HepG2 (cell line): ENCODE measurements around the gene C5AR2. TPM values are rescaled to one million over a fixed set of nuclear protein-coding genes. Genes with fewer than 3 reads are reported as not detected.

Experiments
- ARHGAP35 ChIP-seq: sonication (generic); formaldehyde crosslinking; IDR thresholded peaks from 2 replicates; pipeline ENCODE4 v1.9.0; 2022; ENCODE audit warnings: mild to moderate bottlenecking, inconsistent platforms, moderate library complexity, missing genetic modification reagents, borderline replicate concordance
- ELF1 ChIP-seq: sonication (generic); formaldehyde crosslinking; IDR thresholded peaks from 2 replicates; pipeline ENCODE4 v1.4.0; 2020; ENCODE audit warnings: missing genetic modification reagents
- ERF ChIP-seq: IDR thresholded peaks from 2 replicates; pipeline ENCODE4 v1.6.1; 2018; ENCODE audit warnings: missing biosample characterization, missing genetic modification reagents
- JUNB ChIP-seq: sonication (generic); formaldehyde crosslinking; IDR thresholded peaks from 2 replicates; pipeline ENCODE4 v1.8.0; 2022; ENCODE audit warnings: missing genetic modification reagents, mild to moderate bottlenecking, borderline replicate concordance
- MYPOP ChIP-seq: sonication (generic); formaldehyde crosslinking; IDR thresholded peaks from 2 replicates; pipeline ENCODE4 v1.8.1; 2023; ENCODE audit warnings: mild to moderate bottlenecking, moderate library complexity, missing genetic modification reagents
- PAXIP1 ChIP-seq: sonication (generic); formaldehyde crosslinking; conservative IDR thresholded peaks from 2 replicates; pipeline ENCODE4 v1.4.0; 2020; ENCODE audit warnings: mild to moderate bottlenecking, missing genetic modification reagents, moderate library complexity
- POGZ ChIP-seq: sonication (generic); formaldehyde crosslinking; IDR thresholded peaks from 2 replicates; pipeline ENCODE4 v1.4.0; 2020; ENCODE audit warnings: mild to moderate bottlenecking, missing genetic modification reagents
- RARG ChIP-seq: sonication (generic); formaldehyde crosslinking; IDR thresholded peaks from 2 replicates; pipeline ENCODE4 v1.4.0; 2020; ENCODE audit warnings: low read depth, mild to moderate bottlenecking, missing genetic modification reagents
- RFX5 ChIP-seq: IDR thresholded peaks from 2 replicates; pipeline ENCODE4 v1.6.1; 2011; ENCODE audit warnings: low read depth, low read length, improper control_type of control experiment
- SATB2 ChIP-seq: sonication (generic); formaldehyde crosslinking; IDR thresholded peaks from 2 replicates; pipeline ENCODE4 v1.5.0; 2020; ENCODE audit warnings: missing genetic modification reagents
- STAG1 ChIP-seq: sonication (generic); formaldehyde crosslinking; IDR thresholded peaks from 2 replicates; pipeline ENCODE4 v1.4.0; 2020; ENCODE audit warnings: missing genetic modification reagents
- TMF1 ChIP-seq: sonication (generic); formaldehyde crosslinking; IDR thresholded peaks from 2 replicates; pipeline ENCODE4 v1.8.1; 2022; ENCODE audit warnings: low read depth, missing genetic modification reagents
- ZBTB34 ChIP-seq: sonication (generic); formaldehyde crosslinking; IDR thresholded peaks from 2 replicates; pipeline ENCODE4 v1.8.0; 2022; ENCODE audit warnings: mild to moderate bottlenecking, missing genetic modification reagents
- ZNF414 ChIP-seq: sonication (generic); formaldehyde crosslinking; IDR thresholded peaks from 2 replicates; pipeline ENCODE4 v1.5.0; 2020; ENCODE audit warnings: missing genetic modification reagents
- ZNF646 ChIP-seq: sonication (generic); formaldehyde crosslinking; IDR thresholded peaks from 2 replicates; pipeline ENCODE4 v1.9.0; 2021; ENCODE audit warnings: mild to moderate bottlenecking, missing genetic modification reagents
- ZNF713 ChIP-seq: sonication (generic); formaldehyde crosslinking; IDR thresholded peaks from 2 replicates; pipeline ENCODE4 v1.4.0; 2020; ENCODE audit warnings: mild to moderate bottlenecking, missing genetic modification reagents
- ZNF776 ChIP-seq: sonication (generic); formaldehyde crosslinking; IDR thresholded peaks from 2 replicates; pipeline ENCODE4 v1.4.0; 2020; ENCODE audit warnings: mild to moderate bottlenecking, missing genetic modification reagents
- polyA plus RNA-seq, 8 experiments: library from polyadenylated mRNA; depleted of rRNA in 3 of 8; stranded (reverse) in 7 of 8; unstranded in 1 of 8; fragments of >200 nt; fragmentation: Illumina TruSeq in 4 of 8; extraction: Trizol in 4 of 8; gene quantifications; 2 replicates each; pipeline versions ENCODE4 v1.2.1 to v1.2.3, GENCODE V29; 2011 to 2016; ENCODE audit warnings: low read depth in 4 of 8, missing spikeins in 1 of 8, mixed read lengths in 1 of 8; ENCODE audit not compliant: insufficient read depth in 1 of 8
- total RNA-seq, 5 experiments: library from RNA; depleted of rRNA; stranded (reverse); fragments of >200 nt; fragmentation: Illumina TruSeq; extraction: Trizol; gene quantifications; 2 replicates each; pipeline ENCODE4 v1.2.3, GENCODE V29; 2016; ENCODE audit warnings: low read depth in 1 of 5

Gene C5AR2
- total and polyA plus RNA-seq, 2 of the 13 experiments (the other 11 are each of a cell fraction or from before 2014, with no cell fraction given), result 0.09 to 0.24 TPM

- TF ChIP-seq ZNF414 (CRISPR knock-in tag) (no peak), ZNF713 (CRISPR knock-in tag) (no peak), ZNF646 (CRISPR knock-in tag) (no peak), SATB2 (no peak), PAXIP1 (peak; percentile 28; the same call in 1 of the 2 replicates), STAG1 (CRISPR knock-in tag) (peak; percentile 47), RFX5 (no peak), ARHGAP35 (CRISPR knock-in tag) (no peak), JUNB (no peak), POGZ (CRISPR knock-in tag) (no peak), RARG (CRISPR knock-in tag) (no peak), ZBTB34 (no peak), TMF1 (CRISPR knock-in tag) (no peak), ELF1 (CRISPR knock-in tag) (peak; percentile 74), ZNF776 (CRISPR knock-in tag) (no peak), MYPOP (CRISPR knock-in tag) (peak; percentile 45; the same call in 1 of the 2 replicates), ERF (CRISPR knock-in tag) (peak; percentile 73; the same call in 1 of the 2 replicates)
Measured at GRCh38 chr19:47305309-47305751, 26.6 kb upstream of the C5AR2 start (continued).
